GM10266 (cell line): ENCODE results near the gene NLRC5.

Source experiments
- DNase-seq: peaks from one replicate; pipeline ENCODE4 v3.0.0; 2012; ENCODE audit errors: extremely low spot score
- TF ChIP-seq, protein P1 (sequence below): IDR thresholded peaks from 2 replicates; pipeline ENCODE4 v1.5.1; 2012; ENCODE audit warnings: mild to moderate bottlenecking, low read depth; ENCODE audit not compliant: control insufficient read depth, insufficient read depth; ENCODE audit errors: missing control alignments

NLRC5 gene

DNA sequence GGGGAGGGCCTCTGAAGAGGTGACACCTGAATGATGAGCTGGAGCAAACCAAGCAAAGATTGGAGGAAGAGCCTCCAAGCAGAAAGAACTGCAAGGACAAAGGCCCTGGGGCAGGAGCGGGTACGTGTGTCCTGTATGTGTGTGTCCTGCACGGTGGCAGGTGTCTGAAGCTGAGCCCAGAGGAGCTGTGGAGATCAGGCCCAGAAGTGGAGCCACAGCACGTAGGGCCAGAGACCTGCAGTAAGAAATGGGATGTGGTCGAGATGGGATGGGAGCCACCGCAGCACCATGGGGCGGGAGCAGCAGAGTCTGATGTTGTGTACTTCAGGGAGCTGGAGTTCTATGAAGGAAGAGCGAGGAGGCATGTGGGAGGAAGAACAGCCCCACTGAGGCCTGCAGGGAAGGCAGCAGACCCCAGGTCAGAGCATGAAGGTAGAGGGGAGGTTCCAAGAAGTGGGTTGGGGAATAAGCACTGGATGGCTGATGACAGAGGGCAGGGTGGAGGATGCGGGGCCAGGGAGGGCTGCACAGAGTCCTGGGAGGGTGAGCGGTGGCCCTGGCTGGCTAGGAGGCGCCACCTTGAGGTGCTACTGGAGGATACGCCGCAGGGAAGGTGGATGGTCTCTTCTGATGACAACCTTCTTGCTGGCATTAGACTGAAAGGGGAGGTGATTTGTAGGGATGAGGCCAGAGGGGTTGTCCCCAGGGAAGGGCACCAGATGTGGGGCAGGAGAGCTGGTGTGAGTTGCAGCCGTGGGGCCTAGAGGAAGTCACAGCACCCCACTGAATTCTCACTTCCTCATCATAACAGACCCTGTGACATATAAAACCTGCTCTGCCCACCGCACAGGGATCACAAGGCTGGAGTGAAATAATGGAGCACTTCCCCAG lies 38.2 kb upstream of the NLRC5 start:
- peak; percentile 66 for DNase-seq
- TF ChIP-seq, protein P1, sequence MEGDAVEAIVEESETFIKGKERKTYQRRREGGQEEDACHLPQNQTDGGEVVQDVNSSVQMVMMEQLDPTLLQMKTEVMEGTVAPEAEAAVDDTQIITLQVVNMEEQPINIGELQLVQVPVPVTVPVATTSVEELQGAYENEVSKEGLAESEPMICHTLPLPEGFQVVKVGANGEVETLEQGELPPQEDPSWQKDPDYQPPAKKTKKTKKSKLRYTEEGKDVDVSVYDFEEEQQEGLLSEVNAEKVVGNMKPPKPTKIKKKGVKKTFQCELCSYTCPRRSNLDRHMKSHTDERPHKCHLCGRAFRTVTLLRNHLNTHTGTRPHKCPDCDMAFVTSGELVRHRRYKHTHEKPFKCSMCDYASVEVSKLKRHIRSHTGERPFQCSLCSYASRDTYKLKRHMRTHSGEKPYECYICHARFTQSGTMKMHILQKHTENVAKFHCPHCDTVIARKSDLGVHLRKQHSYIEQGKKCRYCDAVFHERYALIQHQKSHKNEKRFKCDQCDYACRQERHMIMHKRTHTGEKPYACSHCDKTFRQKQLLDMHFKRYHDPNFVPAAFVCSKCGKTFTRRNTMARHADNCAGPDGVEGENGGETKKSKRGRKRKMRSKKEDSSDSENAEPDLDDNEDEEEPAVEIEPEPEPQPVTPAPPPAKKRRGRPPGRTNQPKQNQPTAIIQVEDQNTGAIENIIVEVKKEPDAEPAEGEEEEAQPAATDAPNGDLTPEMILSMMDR = peak; percentile 84

DNA sequence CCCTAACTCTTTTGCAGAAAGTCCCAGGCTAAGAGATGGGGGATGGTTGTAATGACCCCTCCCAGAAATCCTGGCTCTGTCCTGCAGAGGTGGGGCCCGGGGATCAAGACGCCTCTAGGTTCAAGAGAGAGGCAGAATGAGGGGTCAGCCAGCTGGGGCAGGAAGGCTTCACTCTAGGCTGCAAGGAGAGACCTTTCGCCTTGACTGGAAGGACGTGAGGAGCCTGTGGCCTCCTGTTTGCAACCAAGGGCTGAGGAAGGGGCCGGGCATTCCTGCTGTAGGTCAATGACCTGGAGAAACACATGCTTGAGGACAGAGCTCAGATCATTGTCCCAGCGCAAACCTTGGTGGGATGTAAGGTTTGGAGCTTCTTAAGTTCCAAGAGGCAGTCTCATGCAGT lies 36.4 kb upstream of the NLRC5 start:
- DNase-seq = no peak
- TF ChIP-seq, protein P1 = no peak

DNA sequence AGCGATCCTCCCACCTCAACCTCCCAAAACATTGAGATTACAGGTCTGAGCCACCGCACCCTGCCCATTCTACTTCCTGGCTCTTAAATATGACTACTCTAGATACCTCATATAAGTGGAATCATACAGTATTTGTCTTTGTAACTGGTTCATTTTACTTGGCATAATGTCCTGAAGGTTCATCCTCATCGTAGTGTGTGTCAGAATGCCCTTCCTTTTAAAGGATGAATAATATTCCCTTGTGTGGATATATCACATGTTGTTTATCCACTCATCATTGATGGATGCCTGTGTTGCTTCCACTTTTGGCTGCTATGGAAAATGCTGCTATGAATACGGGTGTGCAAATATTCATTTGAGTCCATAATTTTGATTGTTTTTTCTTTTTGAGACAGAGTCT lies 33.3 kb upstream of the NLRC5 start:
- TF ChIP-seq, protein P1 = no peak
- DNase-seq = no peak

DNA sequence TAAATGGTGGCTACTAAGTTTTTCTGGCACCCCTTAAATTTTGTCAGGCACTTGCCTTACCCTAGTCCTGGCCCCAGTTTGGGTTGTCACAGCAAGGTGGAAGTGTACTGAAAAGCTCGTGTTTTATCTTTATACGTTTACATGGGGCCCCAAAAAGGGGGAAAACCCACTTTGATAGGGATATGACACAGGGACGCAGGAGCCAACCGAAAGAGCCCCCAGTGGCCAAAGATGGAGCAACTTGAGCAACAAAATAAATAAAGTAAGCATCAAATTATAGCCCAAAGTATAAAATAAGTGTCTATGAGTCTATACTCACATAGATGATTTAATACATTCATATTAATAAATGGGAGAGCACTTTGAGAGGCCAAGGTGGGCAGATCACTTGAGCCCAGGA lies 32.6 kb upstream of the NLRC5 start:
- no peak for DNase-seq
- TF ChIP-seq, protein P1 = no peak

DNA sequence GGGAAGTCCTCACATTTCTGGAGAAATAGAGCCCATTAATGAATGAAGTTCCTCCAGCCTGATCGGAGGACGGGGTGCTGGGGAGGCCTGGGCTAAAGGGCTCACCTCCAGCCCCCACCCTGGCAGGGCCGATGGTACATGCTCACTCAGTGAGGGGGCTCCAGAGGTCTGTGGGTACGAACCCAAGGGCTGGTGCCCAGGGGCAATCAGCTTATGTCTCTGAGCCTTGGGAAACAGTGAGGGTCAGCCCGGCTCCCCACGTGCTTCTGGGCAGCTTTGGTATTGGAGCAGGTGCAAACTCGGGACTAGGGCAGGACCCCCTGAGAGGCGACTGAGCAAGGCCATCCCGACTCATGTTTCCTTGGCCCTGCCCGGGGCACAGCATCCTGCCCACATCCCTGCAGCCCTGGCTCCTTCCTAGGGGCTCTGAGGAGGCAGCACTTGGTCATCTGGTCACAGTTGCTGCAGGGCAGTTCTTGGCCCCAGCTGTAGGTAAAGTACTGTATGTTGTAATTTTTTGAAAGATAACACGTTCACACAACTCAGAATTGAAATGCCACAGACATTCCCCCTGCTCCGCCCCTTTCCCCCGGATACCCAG lies 28.6 kb upstream of the NLRC5 start:
- TF ChIP-seq, protein P1 = no peak
- no peak for DNase-seq

DNA sequence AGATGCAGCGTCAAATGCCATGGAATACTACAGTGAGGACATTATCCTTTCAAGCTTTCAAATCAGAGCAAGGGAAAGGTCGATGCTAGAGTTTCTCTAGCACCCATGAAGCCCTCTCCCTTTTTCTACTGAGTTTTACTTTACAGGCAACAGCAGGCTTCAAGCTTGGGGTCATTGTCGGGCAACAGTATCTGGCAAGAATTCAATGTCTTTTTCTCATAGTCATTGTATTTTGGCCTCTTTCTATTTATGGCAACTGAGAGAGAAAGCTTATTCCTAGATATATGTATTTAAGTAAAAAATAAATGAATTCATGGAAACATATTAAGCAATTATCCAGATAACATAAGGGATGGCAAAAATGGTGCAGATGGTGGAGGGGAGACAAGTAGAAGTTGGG lies 28.0 kb upstream of the NLRC5 start:
- DNase-seq = no peak
- TF ChIP-seq, protein P1 = no peak

DNA sequence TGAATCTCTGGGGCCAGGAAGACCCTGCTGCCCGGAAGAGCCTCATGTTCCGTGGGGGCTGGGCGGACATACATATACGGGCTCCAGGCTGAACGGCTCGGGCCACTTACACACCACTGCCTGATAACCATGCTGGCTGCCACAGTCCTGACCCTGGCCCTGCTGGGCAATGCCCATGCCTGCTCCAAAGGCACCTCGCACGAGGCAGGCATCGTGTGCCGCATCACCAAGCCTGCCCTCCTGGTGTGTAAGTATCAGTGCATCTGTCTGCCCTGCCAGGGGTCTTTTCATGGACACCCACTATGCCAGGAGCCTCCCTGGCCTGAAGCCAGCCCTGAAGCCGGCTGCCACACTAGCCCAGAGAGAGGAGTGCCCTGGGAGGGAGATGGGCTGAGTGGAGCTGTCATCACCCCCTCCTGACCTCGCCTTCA lies 27.5 kb upstream of the NLRC5 start, which contains the start of gene CETP:
Gene CETP (plus strand): TSS at position 100 of the 431 bp plus-strand sequence. CDS start 30 bp downstream, at position 130.
- TF ChIP-seq, protein P1 = no peak
- DNase-seq = no peak
